HL-60 (cell line): Measurements from ENCODE around the gene FANCI.
"Not testable (repeated sequence)": the region's sequence is repeated elsewhere in the genome, so short reads cannot be mapped to it uniquely, and the experiment has no call there.

Experiments
- DNase-seq, 2 experiments: peaks; one replicate each; pipeline ENCODE4 v3.0.0-alpha.2; 2010 to 2020; ENCODE audit warnings: low read depth in 1 of 2, low spot score in 1 of 2
- H3K27ac ChIP-seq: fragments of 250-450 bp; sonication (Bioruptor Pico); replicated peaks from 2 replicates; pipeline ENCODE4 v1.5.1; 2020; ENCODE audit warnings: mild to moderate bottlenecking, moderate library complexity
- H3K27me3 ChIP-seq: fragments of 250-450 bp; sonication (Bioruptor Pico); 2 replicates; pipeline ENCODE4 v1.5.1; 2021; ENCODE audit warnings: mild to moderate bottlenecking, moderate library complexity; ENCODE audit not compliant: insufficient read depth, poor library complexity, severe bottlenecking
- H3K4me3 ChIP-seq: replicated peaks from 2 replicates; pipeline ENCODE4 v1.5.1; 2011; ENCODE audit warnings: mild to moderate bottlenecking, control low read depth, low read length; ENCODE audit not compliant: insufficient read depth
- CTCF ChIP-seq: IDR thresholded peaks from one replicate; pipeline ENCODE4 v1.5.1; 2011; ENCODE audit warnings: low read length, control low read depth, inconsistent platforms; ENCODE audit not compliant: insufficient read depth
- GABPA ChIP-seq: IDR thresholded peaks from 2 replicates; pipeline ENCODE4 v1.6.1; 2012; ENCODE audit warnings: low read depth
- POLR2AphosphoS5 ChIP-seq: IDR thresholded peaks from 2 replicates; pipeline ENCODE4 v1.6.1; 2012; ENCODE audit warnings: low read depth
- REST ChIP-seq: IDR thresholded peaks from 2 replicates; pipeline ENCODE4 v1.6.1; 2012; ENCODE audit warnings: low read depth; ENCODE audit not compliant: insufficient replicate concordance
- SPI1 ChIP-seq: IDR thresholded peaks from 2 replicates; pipeline ENCODE4 v1.6.1; 2012; ENCODE audit warnings: low read depth, mild to moderate bottlenecking, borderline replicate concordance

FANCI gene

GRCh38 chr15:89247446-89247845, 3.7 kb downstream of the FANCI start:
- Histone ChIP-seq H3K27me3 (no peaks in the 10 kb centered on the region), H3K27ac (no peak overlapping the region), H3K4me3 (no peak overlapping the region)
- TF ChIP-seq CTCF (no peak), REST (no peak), POLR2AphosphoS5 (no peak), GABPA (no peak), SPI1 (no peak)
- no peak for DNase-seq

GRCh38 chr15:89248584-89248983, 4.8 kb downstream of the FANCI start:
- H3K27me3 ChIP-seq: no peaks in the 10 kb centered on the region
- no peak for DNase-seq
- no peak for TF ChIP-seq SPI1
- H3K4me3 ChIP-seq: no peak overlapping the region
- no peak overlapping the region for H3K27ac ChIP-seq

GRCh38 chr15:89250142-89250541, 6.4 kb downstream of the FANCI start:
- H3K4me3 ChIP-seq, H3K27me3 ChIP-seq, H3K27ac ChIP-seq, DNase-seq: not testable (repeated sequence)

GRCh38 chr15:89277281-89277680, 33.5 kb downstream of the FANCI start:
- H3K27me3 ChIP-seq, H3K4me3 ChIP-seq, H3K27ac ChIP-seq, DNase-seq: not testable (repeated sequence)

GRCh38 chr15:89278307-89278706, 34.5 kb downstream of the FANCI start:
- H3K27me3 ChIP-seq: no peaks in the 10 kb centered on the region
- TF ChIP-seq GABPA: no peak
- no peak for TF ChIP-seq POLR2AphosphoS5
- no peak for TF ChIP-seq SPI1
- TF ChIP-seq REST: no peak
- no peak for TF ChIP-seq CTCF
- DNase-seq: no peak
- no peak overlapping the region for H3K27ac ChIP-seq
- no peak overlapping the region for H3K4me3 ChIP-seq
